ENCODE results near the gene CNTNAP2.

The CNTNAP2 gene

DNA sequence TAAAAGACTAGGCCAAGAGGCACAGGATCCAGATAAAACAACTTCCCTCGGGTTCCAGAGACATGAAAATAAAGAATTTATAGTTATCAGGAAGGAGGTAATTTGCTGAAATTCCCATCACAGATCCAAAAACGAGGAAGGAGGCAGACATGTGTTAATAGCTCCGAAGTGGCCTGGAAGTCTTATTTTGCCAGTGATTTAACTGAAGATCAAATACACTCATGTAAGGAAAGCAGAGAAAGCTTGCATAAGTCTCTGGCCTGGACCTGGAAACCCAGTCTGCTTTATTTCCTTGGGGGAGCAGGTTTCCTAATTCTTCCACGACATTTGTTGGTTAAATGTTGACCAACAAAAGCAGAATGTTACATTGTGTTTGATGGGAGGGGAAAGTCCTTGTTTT is 1975.3 kb downstream of the CNTNAP2 start:
- ChIA-PET POLR2A (no interaction called here), CTCF (interaction anchor here (0.5 kb wide), 1 partner anchor 17 kb away, joined by 3 read pairs; no protein-coding TSS in a partner anchor)
- Histone ChIP-seq H3K27ac (ENCODE audit: insufficient read depth in 1 of 2, low read depth in 1 of 2, low read length in 2 of 2, poor library complexity in 1 of 2, severe bottlenecking in 2 of 2) (no peak overlapping the region), H3K36me3 (ENCODE audit: control insufficient read depth in 4 of 4, insufficient read depth in 4 of 4, low read length in 3 of 4) (no peaks in the 10 kb centered on the region), H3K9me3 (ENCODE audit: control extremely low read depth in 1 of 5, control insufficient read depth in 4 of 5, insufficient read depth in 2 of 5, low read depth in 1 of 5, low read length in 4 of 5) (peaks cover 0 to 2% (median 0%) of the 10 kb centered on the region in 5 experiments), H3K4me1 (ENCODE audit: control extremely low read depth in 1 of 4, control insufficient read depth in 4 of 4, insufficient read depth in 4 of 4, low read length in 3 of 4) (no peaks in the 10 kb centered on the region), H3K4me3 (ENCODE audit: control insufficient read depth in 1 of 7, extremely low read depth in 1 of 7, insufficient read depth in 4 of 7, low read depth in 2 of 7, low read length in 6 of 7) (no peak overlapping the region), H3K27me3 (replicated peaks in 2 of 5; ENCODE audit: control insufficient read depth in 4 of 5, insufficient read depth in 5 of 5, low read length in 4 of 5) (no peaks in the 10 kb centered on the region)
- DNase-seq = no peak
- 93% methylated on average over 4 of the region's 4 CpGs for WGBS (ENCODE audit: insufficient coverage)

DNA sequence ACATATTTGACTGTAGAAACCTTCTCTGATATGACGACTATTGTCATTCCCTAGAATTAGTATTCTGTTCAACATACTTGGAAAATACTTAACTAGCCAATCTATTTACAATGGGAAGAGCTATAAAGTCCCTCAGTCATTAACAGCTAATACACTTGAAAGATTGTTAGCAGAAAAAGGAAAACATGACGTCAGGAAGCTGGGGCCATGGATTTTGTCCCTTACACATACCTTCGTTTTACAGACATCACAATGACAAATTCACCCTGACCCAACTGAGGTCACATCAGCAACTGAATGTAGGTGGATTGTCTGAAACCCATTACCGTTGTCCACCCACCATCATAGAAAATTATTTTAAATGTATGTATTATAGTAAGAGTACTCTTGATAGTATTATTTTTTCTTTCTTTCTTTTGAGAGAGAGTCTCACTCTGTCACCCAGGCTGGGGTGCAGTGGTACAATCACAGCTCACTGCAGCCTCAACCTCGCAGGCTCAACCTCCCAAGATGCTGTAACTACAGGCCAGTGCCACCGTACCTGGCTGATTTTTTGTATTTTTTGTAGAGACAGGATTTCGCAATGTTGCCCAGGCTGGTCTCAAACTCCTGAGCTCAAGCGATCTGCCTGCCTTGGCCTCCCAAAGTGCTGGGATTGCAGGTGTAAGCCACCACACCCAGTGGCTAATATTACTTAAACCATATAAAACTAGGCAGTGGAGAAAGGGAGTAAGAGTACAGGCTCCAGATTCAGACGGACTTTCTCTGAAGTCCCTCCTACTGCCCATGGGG is 1977.0 kb downstream of the CNTNAP2 start:
- Histone ChIP-seq H3K27me3 (replicated peaks in 2 of 5; ENCODE audit: control insufficient read depth in 4 of 5, insufficient read depth in 5 of 5, low read length in 4 of 5) (no peaks in the 10 kb centered on the region), H3K9me3 (ENCODE audit: control extremely low read depth in 1 of 5, control insufficient read depth in 4 of 5, insufficient read depth in 2 of 5, low read depth in 1 of 5, low read length in 4 of 5) (peaks cover 0 to 2% (median 0%) of the 10 kb centered on the region in 5 experiments), H3K27ac (ENCODE audit: insufficient read depth in 1 of 2, low read depth in 1 of 2, low read length in 2 of 2, poor library complexity in 1 of 2, severe bottlenecking in 2 of 2) (no peak overlapping the region), H3K36me3 (ENCODE audit: control insufficient read depth in 4 of 4, insufficient read depth in 4 of 4, low read length in 3 of 4) (no peaks in the 10 kb centered on the region), H3K4me3 (ENCODE audit: control insufficient read depth in 1 of 7, extremely low read depth in 1 of 7, insufficient read depth in 4 of 7, low read depth in 2 of 7, low read length in 6 of 7) (no peak overlapping the region), H3K4me1 (ENCODE audit: control extremely low read depth in 1 of 4, control insufficient read depth in 4 of 4, insufficient read depth in 4 of 4, low read length in 3 of 4) (no peaks in the 10 kb centered on the region)
- POLR2A ChIA-PET = no interaction called here
- 87% methylated on average over 6 of the region's 9 CpGs for WGBS (ENCODE audit: insufficient coverage)
- CTCF ChIA-PET = interaction anchor here (0.7 to 1.1 kb wide), 4 partner anchors 11 to 1407 kb away, joined by 3 read pairs; no protein-coding TSS in a partner anchor
- DNase-seq = no peak

DNA sequence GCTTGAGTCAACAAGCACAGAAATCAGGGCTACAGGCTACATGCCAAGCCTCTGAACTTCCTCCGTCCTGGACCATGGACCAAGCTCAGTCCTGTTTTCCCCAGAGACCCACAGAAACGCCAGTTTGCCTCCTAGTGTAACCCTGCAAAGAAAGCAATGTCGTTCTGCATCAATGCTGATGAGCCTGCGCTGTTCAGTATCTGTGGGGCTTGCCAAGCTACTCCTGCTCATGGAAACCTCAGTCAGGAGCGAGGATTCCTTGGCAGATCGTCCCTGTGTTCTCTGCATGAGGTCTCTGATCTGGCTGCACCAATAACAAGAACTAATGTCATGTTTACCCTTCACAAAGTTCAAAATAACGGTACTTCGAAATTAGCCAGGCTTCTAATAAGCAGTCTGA is 1978.5 kb downstream of the CNTNAP2 start:
- Histone ChIP-seq H3K27ac (ENCODE audit: insufficient read depth in 1 of 2, low read depth in 1 of 2, low read length in 2 of 2, poor library complexity in 1 of 2, severe bottlenecking in 2 of 2) (no peak overlapping the region), H3K27me3 (replicated peaks in 2 of 5; ENCODE audit: control insufficient read depth in 4 of 5, insufficient read depth in 5 of 5, low read length in 4 of 5) (no peaks in the 10 kb centered on the region), H3K9me3 (ENCODE audit: control extremely low read depth in 1 of 5, control insufficient read depth in 4 of 5, insufficient read depth in 2 of 5, low read depth in 1 of 5, low read length in 4 of 5) (no peaks in the 10 kb centered on the region), H3K36me3 (ENCODE audit: control insufficient read depth in 4 of 4, insufficient read depth in 4 of 4, low read length in 3 of 4) (no peaks in the 10 kb centered on the region), H3K4me3 (ENCODE audit: control insufficient read depth in 1 of 7, extremely low read depth in 1 of 7, insufficient read depth in 4 of 7, low read depth in 2 of 7, low read length in 6 of 7) (no peak overlapping the region), H3K4me1 (ENCODE audit: control extremely low read depth in 1 of 4, control insufficient read depth in 4 of 4, insufficient read depth in 4 of 4, low read length in 3 of 4) (no peaks in the 10 kb centered on the region)
- DNase-seq = no peak
- ChIA-PET POLR2A (no interaction called here), CTCF (no interaction called here)
- 83% methylated on average over 6 of the region's 8 CpGs for WGBS (ENCODE audit: insufficient coverage)

DNA sequence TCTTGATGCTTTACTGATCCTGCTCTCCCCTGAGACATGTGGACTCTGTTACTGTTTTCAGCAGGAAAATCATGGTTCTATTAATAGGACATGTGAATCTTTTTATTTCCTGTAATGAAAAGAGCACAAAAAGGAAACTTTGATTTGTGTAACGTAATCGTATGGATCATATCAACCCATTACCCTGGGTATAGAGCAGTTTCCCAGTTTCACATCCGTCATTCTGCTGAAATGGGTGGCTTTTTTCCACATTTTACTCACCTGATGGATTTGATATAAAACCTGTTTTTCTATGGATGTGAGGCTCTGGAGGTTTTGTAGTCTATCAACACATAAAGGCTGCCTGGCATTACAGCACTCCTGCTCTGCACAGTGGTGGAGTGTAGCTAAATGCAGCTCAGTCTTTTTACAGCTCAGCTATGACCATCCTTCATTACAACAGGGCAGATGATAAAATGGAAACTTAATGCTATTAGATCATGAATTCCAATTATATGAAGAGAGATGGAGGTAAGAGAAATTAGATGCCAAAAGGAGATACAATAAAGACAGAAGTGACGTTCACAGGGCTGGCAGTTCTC is 1987.6 kb downstream of the CNTNAP2 start:
- CTCF ChIA-PET = no interaction called here
- 70% methylated on average over 4 of the region's 4 CpGs for WGBS (ENCODE audit: insufficient coverage)

DNA sequence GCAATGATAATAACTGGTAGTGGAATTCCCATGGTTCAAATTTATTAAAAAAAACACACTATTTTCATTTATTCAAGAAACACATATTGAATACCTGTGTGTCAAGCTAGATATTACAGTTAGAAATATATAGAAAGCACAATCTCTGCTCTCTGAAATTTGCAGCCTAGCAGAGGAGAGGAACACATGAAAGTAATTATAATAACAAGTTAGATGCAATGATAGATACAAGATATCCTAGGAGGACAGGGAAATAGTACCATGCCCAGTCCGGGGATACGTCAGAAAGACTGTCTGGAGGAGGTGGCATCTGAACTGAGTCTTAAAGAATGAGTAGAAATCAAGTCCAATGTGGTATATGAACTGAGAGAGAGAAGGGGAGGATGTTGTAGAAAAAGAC is 1988.3 kb downstream of the CNTNAP2 start:
- Histone ChIP-seq H3K4me1 (ENCODE audit: control extremely low read depth in 1 of 4, control insufficient read depth in 4 of 4, insufficient read depth in 4 of 4, low read length in 3 of 4) (no peaks in the 10 kb centered on the region), H3K4me3 (ENCODE audit: control insufficient read depth in 1 of 7, extremely low read depth in 1 of 7, insufficient read depth in 4 of 7, low read depth in 2 of 7, low read length in 6 of 7) (no peak overlapping the region), H3K27me3 (replicated peaks in 2 of 5; ENCODE audit: control insufficient read depth in 4 of 5, insufficient read depth in 5 of 5, low read length in 4 of 5) (peaks cover 0 to 1% (median 0%) of the 10 kb centered on the region in 5 experiments), H3K36me3 (ENCODE audit: control insufficient read depth in 4 of 4, insufficient read depth in 4 of 4, low read length in 3 of 4) (no peaks in the 10 kb centered on the region), H3K9me3 (ENCODE audit: control extremely low read depth in 1 of 5, control insufficient read depth in 4 of 5, insufficient read depth in 2 of 5, low read depth in 1 of 5, low read length in 4 of 5) (no peaks in the 10 kb centered on the region), H3K27ac (ENCODE audit: insufficient read depth in 1 of 2, low read depth in 1 of 2, low read length in 2 of 2, poor library complexity in 1 of 2, severe bottlenecking in 2 of 2) (no peak overlapping the region)
- WGBS (ENCODE audit: insufficient coverage) = 100% methylated on average over 2 of the region's 2 CpGs
- CTCF ChIA-PET = no interaction called here
- POLR2A ChIA-PET = no interaction called here
- no peak for DNase-seq

More for the DNA sequence above, 1987.6 kb downstream of the CNTNAP2 start:
- H3K27me3 ChIP-seq (replicated peaks in 2 of 5; ENCODE audit: control insufficient read depth in 4 of 5, insufficient read depth in 5 of 5, low read length in 4 of 5) = peaks cover 0 to 1% (median 0%) of the 10 kb centered on the region in 5 experiments
- H3K4me3 ChIP-seq (ENCODE audit: control insufficient read depth in 1 of 7, extremely low read depth in 1 of 7, insufficient read depth in 4 of 7, low read depth in 2 of 7, low read length in 6 of 7) = no peak overlapping the region
- no peaks in the 10 kb centered on the region for H3K36me3 ChIP-seq (ENCODE audit: control insufficient read depth in 4 of 4, insufficient read depth in 4 of 4, low read length in 3 of 4)
- POLR2A ChIA-PET = no interaction called here
- H3K4me1 ChIP-seq (ENCODE audit: control extremely low read depth in 1 of 4, control insufficient read depth in 4 of 4, insufficient read depth in 4 of 4, low read length in 3 of 4) = no peaks in the 10 kb centered on the region
- no peak overlapping the region for H3K27ac ChIP-seq (ENCODE audit: insufficient read depth in 1 of 2, low read depth in 1 of 2, low read length in 2 of 2, poor library complexity in 1 of 2, severe bottlenecking in 2 of 2)
- no peak for DNase-seq
- H3K9me3 ChIP-seq (ENCODE audit: control extremely low read depth in 1 of 5, control insufficient read depth in 4 of 5, insufficient read depth in 2 of 5, low read depth in 1 of 5, low read length in 4 of 5) = no peaks in the 10 kb centered on the region

DNA sequence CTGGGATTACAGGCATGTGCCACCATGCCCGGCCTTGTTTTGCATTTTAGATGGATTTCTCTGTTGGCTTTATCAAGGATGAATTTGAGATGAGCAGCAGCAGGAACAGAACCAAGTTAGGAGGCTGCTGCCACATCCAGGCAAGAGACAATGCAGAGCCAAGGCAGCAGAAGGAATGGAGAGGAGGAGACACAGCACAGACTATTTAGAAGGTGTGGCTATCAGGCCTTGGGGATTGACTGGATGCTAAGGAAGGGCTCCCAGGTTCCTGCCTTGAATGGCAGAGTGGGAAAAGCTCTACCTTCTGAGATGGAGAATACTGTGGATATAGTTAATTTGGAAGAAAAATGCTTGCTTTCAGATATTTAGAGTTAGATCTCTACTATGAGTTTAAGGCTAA is 1989.3 kb downstream of the CNTNAP2 start:
- H3K27me3 ChIP-seq (replicated peaks in 2 of 5; ENCODE audit: control insufficient read depth in 4 of 5, insufficient read depth in 5 of 5, low read length in 4 of 5) = peaks cover 0 to 1% (median 0%) of the 10 kb centered on the region in 5 experiments
- ChIA-PET POLR2A (no interaction called here), CTCF (no interaction called here)
- H3K4me3 ChIP-seq (ENCODE audit: control insufficient read depth in 1 of 7, extremely low read depth in 1 of 7, insufficient read depth in 4 of 7, low read depth in 2 of 7, low read length in 6 of 7) = no peak overlapping the region
- no peak for DNase-seq
- WGBS (ENCODE audit: insufficient coverage) = 75% methylated on average over 1 of the region's 1 CpG
- H3K4me1 ChIP-seq (ENCODE audit: control extremely low read depth in 1 of 4, control insufficient read depth in 4 of 4, insufficient read depth in 4 of 4, low read length in 3 of 4) = no peaks in the 10 kb centered on the region
- H3K9me3 ChIP-seq (ENCODE audit: control extremely low read depth in 1 of 5, control insufficient read depth in 4 of 5, insufficient read depth in 2 of 5, low read depth in 1 of 5, low read length in 4 of 5) = no peaks in the 10 kb centered on the region
- H3K36me3 ChIP-seq (ENCODE audit: control insufficient read depth in 4 of 4, insufficient read depth in 4 of 4, low read length in 3 of 4) = no peaks in the 10 kb centered on the region
- no peak overlapping the region for H3K27ac ChIP-seq (ENCODE audit: insufficient read depth in 1 of 2, low read depth in 1 of 2, low read length in 2 of 2, poor library complexity in 1 of 2, severe bottlenecking in 2 of 2)

DNA sequence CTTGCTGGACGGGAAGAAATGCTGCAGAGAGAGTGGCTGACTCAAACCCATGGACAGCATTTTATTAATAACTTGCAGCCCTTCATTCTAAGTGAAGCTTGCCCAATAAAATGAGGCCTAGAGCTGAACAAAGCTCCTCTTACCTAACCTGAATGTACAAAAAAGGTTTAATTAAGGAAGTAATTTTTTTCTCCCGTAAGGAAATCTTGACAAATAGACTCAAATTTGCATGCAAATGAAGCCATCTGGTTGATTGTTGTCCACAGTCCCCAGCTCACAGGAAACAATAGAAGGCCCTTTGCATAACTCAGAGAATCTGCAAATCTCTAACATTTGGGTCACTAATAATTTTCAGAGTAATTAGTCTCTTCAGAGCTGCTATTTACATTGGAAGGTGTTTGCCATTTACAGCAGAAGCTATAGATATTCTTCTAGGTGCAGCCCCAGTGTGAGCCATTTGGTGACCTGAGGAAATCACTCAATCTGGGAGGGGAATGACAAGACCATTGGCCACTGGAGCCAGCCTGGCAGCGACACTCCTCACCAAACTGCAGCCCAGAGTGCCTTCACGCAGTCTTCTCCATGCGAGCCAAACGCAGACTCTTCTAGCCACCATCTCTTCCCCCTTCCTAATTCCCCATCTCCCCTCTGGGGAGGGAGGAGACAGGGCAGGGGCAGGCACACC is 1991.0 kb downstream of the CNTNAP2 start:
- H3K36me3 ChIP-seq (ENCODE audit: control insufficient read depth in 4 of 4, insufficient read depth in 4 of 4, low read length in 3 of 4) = no peaks in the 10 kb centered on the region
- ChIA-PET POLR2A (no interaction called here), CTCF (interaction anchor here (0.9 to 1.0 kb wide), 2 partner anchors 23 to 39 kb away, joined by 3 to 4 read pairs; no protein-coding TSS in a partner anchor)
- no peak overlapping the region for H3K27ac ChIP-seq (ENCODE audit: insufficient read depth in 1 of 2, low read depth in 1 of 2, low read length in 2 of 2, poor library complexity in 1 of 2, severe bottlenecking in 2 of 2)
- no peak for DNase-seq
- peaks cover 0 to 3% (median 0%) of the 10 kb centered on the region in 5 experiments for H3K27me3 ChIP-seq (replicated peaks in 2 of 5; ENCODE audit: control insufficient read depth in 4 of 5, insufficient read depth in 5 of 5, low read length in 4 of 5)
- 92% methylated on average over 3 of the region's 6 CpGs for WGBS (ENCODE audit: insufficient coverage)
- H3K4me3 ChIP-seq (ENCODE audit: control insufficient read depth in 1 of 7, extremely low read depth in 1 of 7, insufficient read depth in 4 of 7, low read depth in 2 of 7, low read length in 6 of 7) = no peak overlapping the region
- H3K9me3 ChIP-seq (ENCODE audit: control extremely low read depth in 1 of 5, control insufficient read depth in 4 of 5, insufficient read depth in 2 of 5, low read depth in 1 of 5, low read length in 4 of 5) = no peaks in the 10 kb centered on the region
- H3K4me1 ChIP-seq (ENCODE audit: control extremely low read depth in 1 of 4, control insufficient read depth in 4 of 4, insufficient read depth in 4 of 4, low read length in 3 of 4) = no peaks in the 10 kb centered on the region

All from common myeloid progenitor, CD34-positive (primary cell).